Neural cell (in vitro differentiated cells): ENCODE measurements around the gene ZBED2. TPM values are rescaled to one million over a fixed set of nuclear protein-coding genes. Genes with fewer than 3 reads are reported as not detected.

Experiments
- H2AFZ ChIP-seq: fragments of 200-600, 300-800 bp; sonication (generic), shearing (Covaris generic); 2 replicates; pipeline ENCODE4 v1.6.0; 2014; ENCODE audit warnings: low read depth, mild to moderate bottlenecking, antibody characterized with exemption, low read length, moderate library complexity
- H3F3A ChIP-seq: fragments of 200-600 bp; shearing (Covaris generic); 2 replicates; pipeline ENCODE4 v1.6.1; 2016; ENCODE audit warnings: mild to moderate bottlenecking, moderate library complexity, mixed read lengths, antibody characterized with exemption, low read length; ENCODE audit not compliant: insufficient read depth, poor library complexity, severe bottlenecking
- H3K27ac ChIP-seq: fragments of 200-600, 300-800 bp; sonication (generic), shearing (Covaris generic); 2 replicates; pipeline ENCODE4 v1.5.1; 2014; ENCODE audit warnings: mild to moderate bottlenecking, low read length, moderate library complexity
- H3K27me3 ChIP-seq: fragments of 300-800, 200-600 bp; sonication (generic), shearing (Covaris generic); 2 replicates; pipeline ENCODE4 v1.6.0; 2014; ENCODE audit warnings: mild to moderate bottlenecking, low read depth, low read length, moderate library complexity; ENCODE audit not compliant: insufficient read depth
- H3K36me3 ChIP-seq: fragments of 300-800, 200-600 bp; sonication (generic), shearing (Covaris generic); 2 replicates; pipeline ENCODE4 v1.5.1; 2014; ENCODE audit warnings: mild to moderate bottlenecking, antibody characterized with exemption, low read length, moderate library complexity; ENCODE audit not compliant: insufficient read depth
- H3K4me2 ChIP-seq: fragments of 300-800, 200-600 bp; sonication (generic), shearing (Covaris generic); 2 replicates; pipeline ENCODE4 v1.6.0; 2014; ENCODE audit warnings: mild to moderate bottlenecking, low read length
- H3K4me3 ChIP-seq: fragments of 300-800, 200-600 bp; sonication (generic), shearing (Covaris generic); 2 replicates; pipeline ENCODE4 v1.5.1; 2014; ENCODE audit warnings: mild to moderate bottlenecking, low read length, moderate library complexity
- H3K79me2 ChIP-seq: fragments of 200-600 bp; shearing (Covaris generic); replicated peaks from 2 replicates; pipeline ENCODE4 v1.6.0; 2014; ENCODE audit warnings: mild to moderate bottlenecking, low read length, moderate library complexity; ENCODE audit not compliant: insufficient read depth
- H3K9ac ChIP-seq: fragments of 300-800, 200-600 bp; sonication (generic), shearing (Covaris generic); 2 replicates; pipeline ENCODE4 v1.6.1; 2016; ENCODE audit warnings: mild to moderate bottlenecking, low read length, mixed read lengths
- H3K9me2 ChIP-seq: fragments of 200-600 bp; shearing (Covaris generic); 2 replicates; pipeline ENCODE4 v1.6.1; 2016; ENCODE audit warnings: mild to moderate bottlenecking, low read length, mixed read lengths; ENCODE audit not compliant: insufficient read depth
- H3K9me3 ChIP-seq: fragments of 200-600, 300-800 bp; sonication (generic), shearing (Covaris generic); 2 replicates; pipeline ENCODE4 v1.6.1; 2016; ENCODE audit warnings: mild to moderate bottlenecking, mixed run types, low read length, moderate library complexity, mixed read lengths
- H4K20me1 ChIP-seq: fragments of 200-600 bp; shearing (Covaris generic); 2 replicates; pipeline ENCODE4 v1.6.1; 2016; ENCODE audit warnings: mild to moderate bottlenecking, mixed run types; ENCODE audit not compliant: insufficient read depth
- CTCF ChIP-seq: fragments of 450-650 bp; IDR thresholded peaks from 2 replicates; pipeline ENCODE4 v1.5.1; 2014; ENCODE audit warnings: antibody characterized with exemption, mild to moderate bottlenecking, moderate library complexity; ENCODE audit not compliant: poor library complexity, severe bottlenecking
- EP300 ChIP-seq: fragments of 450-650 bp; conservative IDR thresholded peaks from 2 replicates; pipeline ENCODE4 v1.6.1; 2014; ENCODE audit warnings: antibody characterized with exemption, mild to moderate bottlenecking, moderate library complexity; ENCODE audit not compliant: poor library complexity, severe bottlenecking
- EZH2 ChIP-seq: fragments of 200-600, 300-800 bp; shearing (Covaris generic), sonication (generic); IDR thresholded peaks from 2 replicates; pipeline ENCODE4 v1.6.1; 2014; ENCODE audit warnings: antibody characterized with exemption, low read length, borderline replicate concordance, mild to moderate bottlenecking; ENCODE audit not compliant: insufficient read depth, poor library complexity, severe bottlenecking
- MXI1 ChIP-seq: fragments of 450-650 bp; conservative IDR thresholded peaks from 2 replicates; pipeline ENCODE4 v1.6.1; 2014; ENCODE audit warnings: antibody characterized with exemption, mild to moderate bottlenecking; ENCODE audit not compliant: poor library complexity, severe bottlenecking
- POLR2AphosphoS5 ChIP-seq: IDR thresholded peaks from 2 replicates; pipeline ENCODE4 v1.6.1; 2012
- RAD21 ChIP-seq: fragments of 450-650 bp; conservative IDR thresholded peaks from 2 replicates; pipeline ENCODE4 v1.6.1; 2014; ENCODE audit warnings: antibody characterized with exemption, mild to moderate bottlenecking, moderate library complexity
- SMC3 ChIP-seq: fragments of 450-650 bp; conservative IDR thresholded peaks from 2 replicates; pipeline ENCODE4 v1.6.1; 2014; ENCODE audit warnings: antibody characterized with exemption, mild to moderate bottlenecking, moderate library complexity; ENCODE audit not compliant: poor library complexity
- TAF1 ChIP-seq: IDR thresholded peaks from 2 replicates; pipeline ENCODE4 v1.6.1; 2012; ENCODE audit warnings: low read depth
- polyA plus RNA-seq: library from polyadenylated mRNA; depleted of rRNA; stranded (reverse); fragments of >200 nt; gene quantifications from 2 replicates; pipeline ENCODE4 v1.2.3, GENCODE V29; 2014

ZBED2 gene
- polyA plus RNA-seq, 1 donor from 2014 or later: not detected

- H3K27me3 ChIP-seq: no peaks in the 10 kb centered on the region
- H3F3A ChIP-seq: no peaks in the 10 kb centered on the region
- no peak overlapping the region for H3K9ac ChIP-seq
- no peak overlapping the region for H3K4me3 ChIP-seq
- no peak overlapping the region for H3K27ac ChIP-seq
- no peaks in the 10 kb centered on the region for H3K36me3 ChIP-seq
- no peaks in the 10 kb centered on the region for H3K79me2 ChIP-seq
- TF ChIP-seq SMC3 (no peak), MXI1 (no peak)
- H3K9me2 ChIP-seq: no peaks in the 10 kb centered on the region
- H4K20me1 ChIP-seq: no peaks in the 10 kb centered on the region
- no peak overlapping the region for H3K4me2 ChIP-seq
- no peaks in the 10 kb centered on the region for H3K9me3 ChIP-seq
- H2AFZ ChIP-seq: no peak overlapping the region
Observed at GRCh38 chr3:111547631-111548030, 47.5 kb downstream of the ZBED2 start.

- Histone ChIP-seq H3K79me2 (no peaks in the 10 kb centered on the region), H3K27me3 (no peaks in the 10 kb centered on the region), H3K4me3 (no peak overlapping the region), H3K36me3 (no peaks in the 10 kb centered on the region), H3K9me2 (no peaks in the 10 kb centered on the region), H4K20me1 (no peaks in the 10 kb centered on the region), H3K4me2 (no peak overlapping the region), H2AFZ (no peak overlapping the region), H3K27ac (no peak overlapping the region), H3K9ac (no peak overlapping the region), H3F3A (no peaks in the 10 kb centered on the region), H3K9me3 (no peaks in the 10 kb centered on the region)
- TF ChIP-seq TAF1: no peak
- TF ChIP-seq RAD21: no peak
- no peak for TF ChIP-seq POLR2AphosphoS5
- no peak for TF ChIP-seq EP300
- TF ChIP-seq MXI1: no peak
- no peak for TF ChIP-seq EZH2
- no peak for TF ChIP-seq CTCF
Observed at GRCh38 chr3:111545349-111545748, 49.8 kb downstream of the ZBED2 start.

Other genes with a start within 250 kb of the ZBED2 start
- not detected in 2 replicates for gene CD96, start 53.1 kb downstream of the ZBED2 start, polyA plus RNA-seq
- 11.7 and 12.4 TPM in 2 replicates for gene PLCXD2, start 79.3 kb upstream of the ZBED2 start, polyA plus RNA-seq